GM21528 (cell line): ENCODE measurements around the gene PAH.

Experiments used
- ATAC-seq: cut with Tn5 transposase; IDR thresholded peaks from one replicate; pipeline ENCODE4 v1.9.1; 2021; ENCODE audit warnings: mild to moderate bottlenecking, moderate library complexity; ENCODE audit not compliant: unreplicated experiment, low FRiP score

Gene PAH

GRCh38 chr12:102950950-102951619 lies 34.0 kb upstream of the PAH start:
- ATAC-seq, result no peak

GRCh38 chr12:102950107-102950949 lies 33.3 kb upstream of the PAH start:
- ATAC-seq, result no peak

GRCh38 chr12:102948941-102949352 lies 31.9 kb upstream of the PAH start:
- no peak for ATAC-seq

GRCh38 chr12:102946042-102946441 lies 29.0 kb upstream of the PAH start:
- ATAC-seq, result no peak

- ATAC-seq, result no peak
Measured at GRCh38 chr12:102939670-102940222, 22.7 kb upstream of the PAH start.

GRCh38 chr12:102939059-102939458 lies 22.0 kb upstream of the PAH start:
- no peak for ATAC-seq

- no peak for ATAC-seq
Measured at GRCh38 chr12:102933168-102933567, 16.1 kb upstream of the PAH start.

GRCh38 chr12:102927220-102927619 lies 10.2 kb upstream of the PAH start:
- no peak for ATAC-seq

- ATAC-seq, result no peak
Measured at GRCh38 chr12:102921240-102921639, 4.2 kb upstream of the PAH start.

- ATAC-seq, result no peak
Measured at GRCh38 chr12:102920271-102920670, 3.2 kb upstream of the PAH start.

- ATAC-seq, result no peak
Measured at GRCh38 chr12:102918840-102919239, 1.8 kb upstream of the PAH start.

GRCh38 chr12:102916252-102917025 lies 605 bp downstream of the PAH start:
- ATAC-seq, result no peak

GRCh38 chr12:102913453-102914226 lies 3.4 kb downstream of the PAH start:
- no peak for ATAC-seq

- ATAC-seq, result no peak
Measured at GRCh38 chr12:102912258-102912657, 4.8 kb downstream of the PAH start.

- ATAC-seq, result no peak
Measured at GRCh38 chr12:102911320-102911719, 5.7 kb downstream of the PAH start.

- ATAC-seq, result no peak
Measured at GRCh38 chr12:102910792-102911191, 6.3 kb downstream of the PAH start.

GRCh38 chr12:102910137-102910536 lies 6.9 kb downstream of the PAH start:
- no peak for ATAC-seq

- no peak for ATAC-seq
Measured at GRCh38 chr12:102907918-102908317, 9.1 kb downstream of the PAH start.

- ATAC-seq, result no peak
Measured at GRCh38 chr12:102905229-102905628, 11.8 kb downstream of the PAH start.

GRCh38 chr12:102903337-102904007 lies 13.6 kb downstream of the PAH start:
- ATAC-seq, result no peak
